Endometrial microvascular endothelial cells (primary cell): Measurements from ENCODE around the gene FOXD1. TPM values are rescaled to one million over a fixed set of nuclear protein-coding genes. Genes with fewer than 3 reads are reported as not detected.

Source experiments
- in situ Hi-C: cut with HindIII; loops from 2 replicates; pipeline ENCODE4 v1.10.0; 2017; ENCODE audit warnings: low sequenced_read_pairs, low pct_unique_long_range_greater_than_20kb; ENCODE audit errors: inconsistent ontology term
- total RNA-seq: library from RNA; depleted of rRNA; stranded (reverse); fragments of >200 nt; gene quantifications from one replicate; pipeline ENCODE4 v1.2.3, GENCODE V29; 2015; ENCODE audit errors: inconsistent ontology term

FOXD1 gene
- total RNA-seq, 1 donor from 2014 or later: 0.09 TPM

DNA sequence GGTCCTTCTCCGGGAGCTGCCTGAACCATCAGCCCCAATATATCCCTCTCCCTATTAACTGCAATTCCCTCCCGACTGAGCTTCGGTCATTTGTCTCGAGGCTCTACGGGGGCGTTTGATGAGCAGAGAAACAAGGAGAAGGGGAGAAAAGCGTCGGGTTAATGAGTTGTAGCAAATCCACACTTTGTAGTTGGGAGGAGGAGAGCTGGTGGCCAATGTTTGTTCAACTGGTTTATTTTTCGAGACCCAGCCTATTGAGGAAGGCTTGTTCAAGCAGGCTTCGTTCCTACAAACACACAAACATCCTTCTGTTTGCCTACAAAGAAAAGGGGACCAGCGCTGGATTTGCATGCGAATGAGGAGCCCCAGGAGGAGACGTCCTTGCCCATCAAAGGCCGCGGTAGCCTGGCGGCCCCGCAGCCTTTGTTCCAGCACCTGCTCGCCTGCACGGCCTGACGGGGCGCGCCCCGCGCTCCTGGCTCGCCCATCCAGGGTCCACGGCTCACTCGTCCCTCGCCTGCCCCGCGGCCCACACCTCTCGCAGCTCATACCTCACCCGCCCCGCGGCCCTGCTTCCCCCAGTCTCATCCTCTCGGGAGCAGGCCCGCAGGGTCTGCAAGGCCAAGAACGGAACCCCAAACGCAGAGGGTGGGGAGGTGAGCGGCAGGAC lies 4.6 kb downstream of the FOXD1 start:
- in situ Hi-C loops: no loop called here

DNA sequence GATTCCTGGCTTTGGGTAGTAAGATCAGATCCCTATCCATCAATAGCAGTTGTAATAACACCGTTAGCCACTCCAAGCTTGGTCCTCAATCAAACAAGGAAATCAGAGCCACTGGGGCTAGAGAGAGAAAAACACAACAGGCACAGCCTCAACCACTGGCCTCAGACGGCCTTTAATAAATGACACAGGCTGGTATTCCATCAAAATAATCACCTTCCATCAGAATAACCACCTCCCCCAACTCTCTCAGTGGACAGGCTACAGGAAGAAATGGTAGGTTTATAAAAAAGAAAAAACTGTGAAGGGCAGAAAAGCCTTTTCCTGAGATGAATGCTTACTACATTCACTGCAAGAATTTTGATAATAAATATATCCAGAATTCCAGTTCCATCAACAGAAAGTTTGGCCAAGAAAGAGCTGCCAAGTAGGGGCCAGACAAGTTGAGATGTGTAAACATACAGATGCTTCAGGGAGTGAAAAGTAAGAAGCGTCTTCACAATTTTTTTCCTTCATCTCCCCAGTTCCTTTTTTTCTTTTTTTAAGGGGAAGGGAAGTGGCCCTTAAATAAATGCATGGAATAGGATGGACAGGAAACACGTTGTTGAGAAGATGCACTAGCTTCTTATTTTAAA lies 5.5 kb downstream of the FOXD1 start:
- in situ Hi-C loops: no loop called here

GRCh38 chr5:73442231-73442811 lies 6.3 kb downstream of the FOXD1 start:
- in situ Hi-C loops: no loop called here

DNA sequence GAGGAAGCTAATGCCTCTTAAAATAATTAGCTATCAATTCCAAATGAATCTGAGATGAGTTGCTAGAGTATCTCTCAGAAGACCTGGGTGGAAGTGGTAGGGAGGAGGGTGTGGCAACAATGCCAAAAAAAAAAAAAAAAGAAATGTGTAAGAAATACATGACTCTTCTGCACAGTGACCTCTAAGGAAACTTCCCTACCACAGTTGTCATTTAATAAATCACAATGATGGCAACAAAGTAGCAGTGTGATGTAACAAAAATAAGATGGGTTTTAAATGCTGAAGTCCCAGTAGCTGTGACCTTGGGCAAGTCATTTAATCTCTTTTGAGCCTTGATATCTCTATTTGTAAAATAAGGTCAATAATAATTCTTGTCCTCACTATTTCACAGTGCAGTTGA lies 7.2 kb downstream of the FOXD1 start:
- in situ Hi-C loops: no loop called here

DNA sequence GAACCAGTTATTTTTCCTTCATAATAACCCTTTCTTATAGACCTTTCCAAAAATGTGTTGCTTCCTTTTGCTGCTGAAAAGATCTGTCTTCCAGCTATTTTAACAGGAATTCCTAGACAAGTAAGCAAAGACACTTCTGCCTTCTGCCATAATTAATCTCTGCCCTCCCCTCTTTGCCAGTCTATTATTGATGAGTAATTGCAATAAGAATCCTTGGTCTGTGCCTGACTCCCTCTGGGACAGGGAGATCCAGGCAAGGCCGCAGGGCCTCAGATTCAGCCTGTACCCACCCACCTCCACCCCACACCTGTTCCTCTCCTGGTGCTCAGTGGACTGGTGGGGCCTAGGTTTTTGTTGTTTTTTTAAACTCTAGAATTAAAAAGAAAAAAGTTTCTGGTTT lies 8.3 kb downstream of the FOXD1 start:
- in situ Hi-C loops: no loop called here

- in situ Hi-C loops: no loop called here
These were observed 9.7 kb downstream of the FOXD1 start for GRCh38 chr5:73438645-73439470.

GRCh38 chr5:73437777-73438644 lies 10.6 kb downstream of the FOXD1 start:
- in situ Hi-C loops: no loop called here

DNA sequence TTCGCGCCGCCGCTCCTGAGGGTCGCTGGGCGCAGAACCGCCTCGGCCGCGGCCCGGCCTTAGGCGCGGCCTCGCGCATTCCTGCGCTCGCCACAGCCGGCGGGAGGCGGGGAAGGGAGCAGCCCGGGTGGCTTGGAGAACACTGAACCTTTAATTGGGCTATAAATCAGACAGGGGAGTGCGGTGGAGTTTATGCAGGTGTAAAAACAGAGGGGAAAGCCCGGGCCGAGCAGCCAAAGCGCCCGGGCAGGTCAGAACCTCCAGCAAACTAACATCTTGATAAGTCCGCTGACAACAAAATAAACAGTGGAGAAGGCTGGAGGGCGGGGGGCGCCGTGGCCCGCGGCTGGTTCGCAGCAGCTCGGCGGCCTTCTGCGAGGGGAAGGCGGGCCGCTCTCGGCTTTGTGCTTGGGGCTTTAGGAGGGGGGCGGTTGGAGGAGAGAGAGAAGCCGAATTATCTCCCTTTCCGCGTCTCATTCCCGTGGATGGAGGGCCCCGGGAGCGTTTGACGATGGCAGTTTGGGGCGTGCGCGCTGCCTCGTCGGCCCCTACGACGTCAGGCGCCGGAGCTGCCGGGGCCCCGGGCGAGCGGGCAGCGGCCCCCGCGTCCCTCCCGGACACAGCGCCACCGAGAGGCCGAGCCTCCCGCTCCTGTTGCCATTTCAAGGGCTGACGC lies 11.3 kb downstream of the FOXD1 start:
- in situ Hi-C loops: no loop called here

- in situ Hi-C loops: no loop called here
These were observed 12.0 kb downstream of the FOXD1 start for GRCh38 chr5:73436535-73437100.

DNA sequence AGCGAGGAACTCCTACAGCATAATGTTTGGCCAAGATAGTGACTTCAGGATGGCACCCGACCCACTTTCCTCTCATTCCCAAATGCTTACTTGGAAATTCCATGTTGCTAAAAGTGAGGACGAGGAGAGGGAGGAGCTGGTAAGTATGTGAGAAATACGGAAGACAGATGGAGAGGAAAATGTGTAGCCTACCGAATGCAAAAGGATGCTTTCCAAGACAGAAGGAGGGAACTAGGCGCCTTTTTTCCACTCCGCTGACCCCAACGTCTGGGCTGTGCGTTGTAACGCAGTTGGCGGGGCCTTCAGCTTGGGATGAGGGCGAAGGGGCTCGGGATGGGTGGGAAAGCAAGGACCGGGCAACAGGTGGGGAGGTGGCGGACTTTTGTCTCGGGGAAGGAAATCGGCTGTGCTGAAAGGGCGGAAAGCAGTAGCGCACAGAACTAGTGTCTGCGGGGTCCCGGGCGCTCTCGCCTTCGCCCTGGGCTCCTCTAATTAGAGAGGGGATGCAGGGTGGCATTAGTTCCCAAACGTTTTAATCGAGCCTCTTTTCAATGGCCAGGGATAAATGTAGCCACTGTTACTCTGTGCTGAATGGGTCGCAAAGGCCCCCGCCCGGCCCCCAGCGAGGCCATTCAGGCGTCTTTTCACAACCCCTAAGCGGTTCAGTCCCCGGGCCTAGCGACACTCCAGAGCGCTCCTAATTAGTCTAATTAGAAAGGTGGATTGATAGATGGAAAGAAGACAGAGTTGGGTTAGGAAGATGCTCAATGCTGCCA lies 12.6 kb downstream of the FOXD1 start:
- in situ Hi-C loops: no loop called here

DNA sequence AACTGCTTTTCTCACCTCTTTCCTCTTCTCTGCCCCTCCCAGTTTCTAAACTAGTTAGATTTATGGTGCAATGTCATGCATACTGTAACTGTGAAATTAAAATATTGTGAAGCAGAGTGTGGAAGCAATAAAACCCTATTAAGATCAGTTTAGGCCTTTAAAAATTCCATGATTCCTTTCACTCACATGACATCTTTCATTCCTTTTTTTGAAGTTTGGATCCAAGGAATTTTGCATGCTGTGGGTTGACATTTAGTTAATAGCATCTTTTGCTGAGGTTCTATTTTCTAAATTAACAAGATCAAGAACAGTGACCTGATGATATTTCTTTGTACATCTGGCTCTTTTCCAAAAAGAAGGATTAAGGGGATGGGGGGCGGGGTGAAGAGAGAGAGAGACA lies 13.7 kb downstream of the FOXD1 start:
- in situ Hi-C loops: no loop called here

GRCh38 chr5:73434461-73434860 lies 14.1 kb downstream of the FOXD1 start:
- in situ Hi-C loops: no loop called here

DNA sequence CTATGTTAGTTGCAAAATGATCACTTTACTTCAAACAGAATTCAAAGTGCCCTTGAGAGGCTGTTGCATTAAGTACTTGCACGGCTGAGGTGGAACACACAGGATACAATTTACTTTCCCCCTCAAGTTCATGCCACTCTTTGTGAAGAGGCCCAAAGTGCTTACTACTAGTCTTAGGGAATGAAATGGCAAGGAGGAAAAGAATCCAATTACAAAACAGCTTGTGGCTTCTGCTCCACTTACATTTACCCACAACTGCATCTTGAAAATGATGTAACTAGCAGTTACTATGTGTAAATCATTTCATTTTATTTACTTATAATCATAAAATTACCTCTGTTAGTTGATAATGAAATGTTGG lies 14.6 kb downstream of the FOXD1 start:
- in situ Hi-C loops: no loop called here

- in situ Hi-C loops: no loop called here
These were observed 15.2 kb downstream of the FOXD1 start for GRCh38 chr5:73433272-73433981.

- in situ Hi-C loops: no loop called here
These were observed 17.2 kb downstream of the FOXD1 start for GRCh38 chr5:73431204-73431851.

GRCh38 chr5:73426034-73426433 lies 22.5 kb downstream of the FOXD1 start:
- in situ Hi-C loops: no loop called here
